Measurements from ENCODE around the gene ZPR1. TPM values are rescaled to one million over a fixed set of nuclear protein-coding genes. Genes with fewer than 3 reads are reported as not detected.
"Not testable (repeated sequence)": the region's sequence is repeated elsewhere in the genome, so short reads cannot be mapped to it uniquely, and the experiment has no call there.

Gene ZPR1
- polyA plus RNA-seq, 1 donor = 59.2 TPM

- no peak for DNase-seq
These were observed 38.3 kb upstream of the ZPR1 start for GRCh38 chr11:116825854-116826750.

DNA sequence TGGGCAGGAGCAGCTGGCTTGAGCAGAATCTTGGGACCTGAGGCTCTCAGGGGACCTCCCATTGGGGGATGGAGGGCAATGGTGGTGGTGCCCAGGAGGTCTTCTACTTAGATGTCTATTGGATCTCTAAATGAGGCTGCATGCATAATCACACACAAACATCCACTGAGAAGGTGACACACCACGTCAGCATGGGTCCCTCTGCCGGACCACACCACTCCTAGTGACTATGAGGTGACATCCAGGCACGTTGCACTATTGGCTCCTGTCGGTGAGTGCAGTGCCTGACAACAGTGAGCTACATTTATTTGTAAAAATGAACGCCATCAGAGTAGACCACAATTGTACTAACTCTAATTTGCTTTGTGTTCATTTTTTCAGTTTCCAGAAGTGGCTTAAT lies 37.6 kb upstream of the ZPR1 start:
- DNase-seq = no peak

DNA sequence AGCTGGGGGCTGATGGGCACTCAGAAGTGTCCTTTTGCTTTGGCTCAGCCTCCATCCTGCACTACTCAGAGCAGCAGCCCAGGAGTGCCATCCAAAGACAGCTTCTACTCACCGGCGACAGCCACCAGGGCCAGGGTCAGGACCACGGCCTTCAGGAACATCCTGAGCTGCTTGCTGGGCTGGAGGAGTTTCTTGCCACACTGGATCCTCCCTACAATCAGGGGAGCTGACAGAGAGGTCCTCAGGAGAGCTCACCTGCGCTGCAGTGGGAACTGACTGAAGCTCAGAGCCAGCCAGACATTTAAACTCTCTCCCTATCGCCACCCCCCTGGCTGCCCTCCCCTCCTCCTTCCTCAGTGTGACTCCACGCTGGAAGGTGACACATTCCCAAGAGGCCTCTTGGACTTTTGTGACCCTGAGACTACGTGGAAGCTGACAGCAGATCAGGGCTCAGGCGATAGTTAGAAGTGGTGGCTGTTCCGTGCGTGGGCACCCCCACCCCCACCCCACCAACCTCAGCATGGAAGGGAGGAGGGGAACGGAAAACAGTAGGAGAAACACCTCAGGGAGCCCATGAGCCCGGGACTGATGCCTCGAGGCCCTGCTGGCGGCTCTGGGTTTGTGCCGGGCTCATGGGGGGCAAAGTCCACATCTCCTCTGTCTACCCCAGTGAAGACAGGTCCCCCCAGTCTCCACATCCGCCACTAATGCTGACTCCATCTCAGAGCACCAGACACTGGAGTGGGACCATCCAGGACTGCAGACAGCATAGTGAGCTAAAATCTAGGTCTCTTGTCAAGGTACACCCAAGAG lies 35.4 kb upstream of the ZPR1 start, which contains the start of gene APOA4:
TSS of gene APOA4 (minus strand) at position 274 of the 813 bp plus-strand sequence. CDS start at position 161, 113 bp downstream.
- DNase-seq = no peak

DNA sequence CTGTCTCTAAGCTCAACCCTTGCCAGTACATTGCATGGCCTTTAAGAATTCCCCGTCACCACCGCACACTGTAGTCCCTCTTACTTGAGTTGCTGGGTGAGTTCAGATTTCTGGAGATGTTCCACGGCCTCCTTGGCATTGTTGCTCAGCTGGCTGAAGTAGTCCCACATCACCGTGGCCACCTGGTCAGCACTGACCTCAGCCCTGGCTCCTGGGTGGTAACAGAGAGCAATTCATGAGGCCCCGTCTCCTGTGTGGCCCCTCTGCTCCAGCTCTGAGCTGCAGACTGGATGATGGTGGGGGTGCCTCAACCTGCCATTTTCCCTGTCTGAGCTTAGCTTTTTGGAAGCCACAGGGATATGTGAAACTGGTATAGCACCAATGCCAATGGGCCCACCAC lies 34.8 kb upstream of the ZPR1 start:
- no peak for DNase-seq

DNA sequence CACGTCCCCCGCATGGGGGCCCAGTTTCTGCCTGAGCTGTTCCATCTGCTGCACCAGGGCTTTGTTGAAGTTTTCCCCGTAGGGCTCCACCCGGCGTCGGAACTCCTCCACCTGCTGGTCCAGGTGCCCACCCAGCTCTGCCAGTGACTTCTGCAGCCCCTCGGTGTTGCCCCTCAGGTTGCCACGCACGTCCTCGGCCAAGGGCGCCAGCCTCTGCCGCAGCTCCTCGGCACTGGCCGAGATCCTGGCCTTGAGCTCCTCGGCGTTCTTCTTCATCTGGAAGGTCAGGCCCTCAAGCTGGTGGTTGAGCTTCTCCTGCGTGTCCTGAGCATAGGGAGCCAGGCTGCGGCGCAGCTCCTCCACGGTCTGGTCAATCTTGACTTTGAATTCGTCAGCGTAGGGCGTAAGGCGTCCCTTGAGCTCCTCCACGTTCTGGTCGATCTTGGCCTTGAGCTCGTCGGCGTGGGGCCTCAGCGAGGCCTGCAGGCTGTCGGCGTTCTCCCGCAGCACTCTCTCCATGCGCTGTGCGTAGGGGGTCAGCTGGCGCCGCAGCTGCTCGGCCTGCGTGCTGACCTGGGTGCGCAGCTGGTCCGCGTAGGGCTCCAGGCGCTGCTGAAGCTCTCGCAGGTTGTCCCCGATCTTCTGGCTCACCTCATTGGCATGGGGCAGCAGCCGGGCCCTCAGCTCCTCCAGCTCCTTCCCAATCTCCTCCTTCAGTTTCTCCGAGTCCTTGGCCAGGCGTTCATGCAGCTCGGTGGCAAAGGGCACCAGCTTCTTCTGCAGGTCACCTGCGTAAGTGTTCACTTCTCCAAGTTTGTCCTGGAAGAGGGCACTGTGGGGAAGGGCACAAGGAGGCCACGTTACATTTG lies 33.5 kb upstream of the ZPR1 start:
- DNase-seq = no peak

GRCh38 chr11:116819049-116819448 lies 31.2 kb upstream of the ZPR1 start:
- DNase-seq = no peak

DNA sequence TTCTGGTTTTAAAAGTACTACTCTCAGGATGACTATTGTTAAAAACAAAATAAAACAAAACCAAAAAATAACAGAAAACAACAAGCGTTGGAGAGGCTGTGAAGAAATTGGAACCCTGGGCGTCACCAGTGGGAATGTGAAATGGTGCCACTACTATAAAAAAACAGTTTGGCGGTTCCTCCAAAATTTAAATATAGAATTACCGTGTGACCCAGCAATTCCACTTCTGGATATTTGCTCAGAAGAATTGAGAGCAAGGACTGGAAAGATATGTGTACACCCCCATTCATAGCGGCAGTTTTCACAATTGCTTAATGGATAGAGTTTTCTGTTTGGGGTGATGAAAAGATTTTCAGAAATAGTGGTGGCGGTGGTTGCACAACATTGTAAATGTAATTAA lies 26.7 kb upstream of the ZPR1 start:
- no peak for DNase-seq

DNA sequence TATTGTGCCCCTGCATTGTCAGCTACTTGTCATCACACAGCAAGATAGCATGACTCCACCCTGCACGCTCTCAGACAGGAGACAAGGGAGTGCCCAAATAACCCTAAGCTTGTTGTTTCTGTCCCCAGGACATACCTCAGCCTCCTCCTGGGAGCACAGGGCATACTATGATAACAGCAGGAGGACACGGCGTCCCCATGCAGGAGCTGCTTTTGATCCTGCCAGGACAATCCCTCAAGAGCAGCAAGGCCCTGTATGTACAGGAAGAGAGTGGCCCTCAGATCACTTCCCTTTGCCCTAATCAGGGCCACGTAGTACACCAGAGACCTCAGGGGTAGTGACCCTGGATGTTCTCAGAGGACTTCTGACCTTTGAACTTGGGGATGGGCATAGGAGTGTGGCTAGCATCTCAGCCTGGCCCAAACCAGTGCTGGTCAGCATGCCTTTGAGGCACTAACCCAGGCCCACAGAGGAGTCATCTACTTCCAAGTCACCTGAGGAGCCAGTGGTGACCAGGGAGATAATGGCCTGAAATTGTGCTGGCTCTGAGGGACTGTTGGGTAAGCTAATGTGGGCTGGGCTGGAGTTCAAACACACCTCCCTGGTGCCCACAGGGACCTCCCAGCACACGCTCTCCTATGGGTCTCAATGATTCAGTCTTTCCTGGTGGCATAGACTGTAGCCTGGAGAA lies 26.1 kb upstream of the ZPR1 start:
- no peak for DNase-seq

GRCh38 chr11:116813170-116813569 lies 25.3 kb upstream of the ZPR1 start:
- DNase-seq = no peak

DNA sequence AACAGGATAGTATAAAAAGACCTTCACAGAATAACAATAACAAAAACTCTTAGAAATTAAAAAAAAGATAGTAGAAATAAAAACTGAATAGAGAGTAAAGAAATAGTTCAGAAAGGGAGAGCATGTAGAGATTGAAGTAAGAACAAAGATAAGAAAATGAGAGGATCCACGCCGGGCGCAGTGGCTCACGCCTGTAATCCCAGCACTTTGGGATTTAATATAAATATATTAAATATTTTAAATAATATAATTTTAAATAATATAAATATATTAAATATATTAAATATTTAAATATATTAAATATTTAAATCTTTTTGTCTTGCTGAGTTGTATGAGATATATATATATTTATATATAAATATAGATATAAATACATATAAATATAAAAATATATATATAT lies 24.3 kb upstream of the ZPR1 start:
- DNase-seq = no peak

DNA sequence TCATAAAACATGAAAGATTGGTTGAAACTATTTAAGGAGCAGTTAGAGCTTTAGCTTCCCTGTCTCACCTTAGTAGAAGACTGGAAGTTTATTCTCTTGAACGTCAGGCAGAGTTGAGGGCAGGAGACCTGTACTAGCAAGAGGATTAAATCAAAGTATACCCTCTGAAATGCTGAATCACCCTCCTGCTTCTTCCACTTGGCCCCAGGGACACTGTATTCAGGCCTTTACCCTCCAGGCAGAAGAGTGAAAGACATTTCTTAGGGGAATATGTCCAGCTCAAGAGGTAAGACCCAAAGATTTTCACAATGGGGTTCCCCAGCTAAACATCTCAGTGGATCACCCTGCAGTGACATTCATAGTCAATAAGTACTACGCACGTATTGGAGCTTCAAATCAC lies 23.4 kb upstream of the ZPR1 start:
- DNase-seq = no peak

GRCh38 chr11:116808262-116809175 lies 20.7 kb upstream of the ZPR1 start:
- no peak for DNase-seq

- no peak for DNase-seq
These were observed 19.9 kb upstream of the ZPR1 start for GRCh38 chr11:116807601-116808261.

GRCh38 chr11:116804001-116804400 lies 16.2 kb upstream of the ZPR1 start:
- DNase-seq = no peak

DNA sequence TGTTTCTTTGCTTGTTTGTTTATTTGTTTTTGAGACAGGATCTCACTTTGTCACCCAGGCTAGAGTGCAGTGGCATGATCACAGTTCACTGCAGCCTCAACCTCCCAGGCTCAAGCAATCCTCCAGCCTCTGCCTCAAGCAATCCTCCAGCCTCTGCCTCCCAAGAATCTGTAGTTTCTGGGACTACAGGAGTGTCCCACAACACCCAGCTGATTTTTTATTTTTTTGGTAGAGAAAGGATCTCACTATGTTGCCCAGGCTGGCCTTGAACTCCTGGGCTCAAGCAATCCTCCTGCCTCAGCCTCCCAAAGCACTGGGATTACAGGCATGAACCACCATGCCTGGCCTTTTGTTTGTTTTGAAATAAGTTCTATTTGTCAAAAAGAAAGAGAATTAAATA lies 13.8 kb upstream of the ZPR1 start:
- not testable (repeated sequence) for DNase-seq

DNA sequence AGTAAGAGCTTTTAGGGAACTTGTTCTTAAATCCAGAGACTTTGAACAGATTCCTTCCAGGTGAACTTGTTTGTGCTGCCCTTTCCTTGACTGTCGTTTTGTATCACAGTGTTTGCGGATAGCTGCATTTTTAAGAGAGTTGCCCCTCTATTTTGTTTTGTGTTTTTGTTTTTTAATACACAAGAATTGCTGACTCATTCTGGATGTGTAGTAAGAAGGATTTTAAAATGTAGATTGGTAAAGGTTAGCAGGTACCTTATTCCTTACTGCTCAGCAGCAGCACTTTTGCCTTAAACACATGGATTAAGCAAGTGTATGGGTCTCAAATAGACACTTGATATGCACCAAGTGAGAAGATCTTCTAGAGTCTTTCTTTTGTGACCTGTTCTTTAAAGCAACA lies 12.8 kb upstream of the ZPR1 start:
- no peak for DNase-seq

- no peak for DNase-seq
These were observed 10.5 kb upstream of the ZPR1 start for GRCh38 chr11:116798368-116798767.

- no peak for DNase-seq
These were observed 10.0 kb upstream of the ZPR1 start for GRCh38 chr11:116797816-116798215.

GRCh38 chr11:116796548-116796947 lies 8.7 kb upstream of the ZPR1 start:
- no peak for DNase-seq

DNA sequence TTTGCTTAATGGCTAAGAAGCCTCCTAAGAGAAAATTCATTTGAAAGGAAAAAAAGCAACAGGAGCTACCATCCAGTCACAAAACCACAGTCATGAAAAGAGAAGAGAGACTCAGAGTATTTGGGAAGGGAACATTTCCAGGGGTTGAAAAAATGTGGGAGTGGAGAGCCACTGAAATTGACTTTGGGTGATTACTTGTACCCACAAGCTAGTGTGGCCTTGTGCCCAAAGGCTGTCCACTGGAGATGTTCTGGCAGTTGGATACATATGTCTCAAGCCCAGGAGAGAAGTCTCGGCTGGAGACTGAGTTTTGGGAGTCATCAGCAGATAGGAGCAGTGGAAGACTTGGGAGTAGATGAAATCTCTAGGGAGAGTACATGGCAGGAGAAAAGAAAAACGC lies 7.0 kb upstream of the ZPR1 start:
- no peak for DNase-seq

Data from left kidney (tissue), 2 donors.